PC-3 (cell line): ENCODE measurements around the gene CPE. TPM values are rescaled to one million over a fixed set of nuclear protein-coding genes. Genes with fewer than 3 reads are reported as not detected.

Source experiments
- ATAC-seq: fragments of 200-7000 bp; cut with Tn5 transposase; 2 replicates; pipeline ENCODE4 v1.9.1; 2020; ENCODE audit warnings: mild to moderate bottlenecking, moderate library complexity
- BruUV-seq: library from RNA; stranded (reverse); fragments of 400-500 nt; replicated peaks from 2 replicates; lab custom pipeline; 2021; lab: Mats Ljungman, UMichigan
- CTCF ChIA-PET: fragments of 300-600 bp; sonication (Branson Sonifier 250); formaldehyde crosslinking; loops from one replicate; lab custom pipeline; 2022; ENCODE audit warnings: antibody characterized with exemption; lab: Charles Lee
- POLR2A ChIA-PET: fragments of 300-600 bp; sonication (Branson Sonifier 250); formaldehyde crosslinking; loops from one replicate; lab custom pipeline; 2022; ENCODE audit warnings: antibody characterized with exemption; ENCODE audit not compliant: unreplicated experiment; lab: Charles Lee
- DNase-seq: peaks from one replicate; pipeline ENCODE4 v3.0.0-alpha.2; 2015
- H2AFZ ChIP-seq: fragments of 300-600 bp; sonication (generic); 2 replicates; pipeline ENCODE4 v1.6.0; 2016; ENCODE audit warnings: antibody characterized with exemption, low read length
- H3F3A ChIP-seq: fragments of 300-600 bp; sonication (generic); one replicate; pipeline ENCODE4 v1.6.0; 2017; ENCODE audit warnings: antibody characterized with exemption, low read length, control low read depth, mild to moderate bottlenecking; ENCODE audit not compliant: unreplicated experiment
- H3K27ac ChIP-seq: fragments of 300-600 bp; sonication (generic); 2 replicates; pipeline ENCODE4 v1.5.1; 2016; ENCODE audit warnings: mild to moderate bottlenecking, low read length
- H3K27me3 ChIP-seq: fragments of 300-600 bp; sonication (generic); 2 replicates; pipeline ENCODE4 v1.6.1; 2016; ENCODE audit warnings: low read length, mixed read lengths
- H3K36me3 ChIP-seq: fragments of 300-600 bp; sonication (generic); 2 replicates; pipeline ENCODE4 v1.6.1; 2016; ENCODE audit warnings: low read depth, mixed run types, low read length, mixed read lengths
- H3K4me1 ChIP-seq: fragments of 300-600 bp; sonication (generic); 2 replicates; pipeline ENCODE4 v1.5.1; 2016; ENCODE audit warnings: low read length; ENCODE audit not compliant: insufficient read depth
- H3K4me2 ChIP-seq: fragments of 300-600 bp; sonication (generic); 2 replicates; pipeline ENCODE4 v1.6.0; 2016; ENCODE audit warnings: low read length
- H3K4me3 ChIP-seq: fragments of 300-600 bp; sonication (generic); 2 replicates; pipeline ENCODE4 v1.5.1; 2016; ENCODE audit warnings: mild to moderate bottlenecking, low read length, mixed read lengths
- H3K79me2 ChIP-seq: fragments of 300-600 bp; sonication (generic); 2 replicates; pipeline ENCODE4 v1.6.1; 2017; ENCODE audit warnings: low read length, mixed read lengths
- H3K9ac ChIP-seq: fragments of 300-600 bp; sonication (generic); 2 replicates; pipeline ENCODE4 v1.6.0; 2016; ENCODE audit warnings: mild to moderate bottlenecking, low read length
- H3K9me2 ChIP-seq: fragments of 300-600 bp; sonication (generic); replicated peaks from 2 replicates; pipeline ENCODE4 v1.6.1; 2016; ENCODE audit warnings: mixed run types, low read length, mixed read lengths
- H3K9me3 ChIP-seq: fragments of 300-600 bp; sonication (generic); 2 replicates; pipeline ENCODE4 v1.6.1; 2016; ENCODE audit warnings: low read length, mixed read lengths
- H4K20me1 ChIP-seq: fragments of 300-600 bp; sonication (generic); 2 replicates; pipeline ENCODE4 v1.6.1; 2016; ENCODE audit warnings: low read length, mixed read lengths
- EZH2 ChIP-seq: fragments of 300-600 bp; sonication (generic); IDR thresholded peaks from one replicate; pipeline ENCODE4 v1.6.1; 2017; ENCODE audit warnings: antibody characterized with exemption, mild to moderate bottlenecking, low read length; ENCODE audit not compliant: unreplicated experiment
- EZH2phosphoT487 ChIP-seq: fragments of 300-600 bp; sonication (generic); IDR thresholded peaks from 2 replicates; pipeline ENCODE4 v1.6.1; 2018; ENCODE audit warnings: mild to moderate bottlenecking, antibody characterized with exemption, low read length, borderline replicate concordance
- intact Hi-C: fragments of 100-400 bp; cut with micrococcal nuclease; formaldehyde crosslinking; loops from 2 replicates; pipeline ENCODE4 v1.9.0; 2023
- total RNA-seq: library from RNA; depleted of rRNA; stranded (reverse); fragments of >200 nt; gene quantifications from 2 replicates; pipeline ENCODE4 v1.2.3, GENCODE V29; 2014
- TF ChIP-seq, protein P1 (sequence below): fragments of 300-600 bp; sonication (generic); conservative IDR thresholded peaks from 2 replicates; pipeline ENCODE4 v1.5.1; 2017; ENCODE audit warnings: antibody characterized with exemption, low read depth, mild to moderate bottlenecking, low read length

The CPE gene
- total RNA-seq, 1 experiment from 2014 or later = 15.5 TPM

DNA sequence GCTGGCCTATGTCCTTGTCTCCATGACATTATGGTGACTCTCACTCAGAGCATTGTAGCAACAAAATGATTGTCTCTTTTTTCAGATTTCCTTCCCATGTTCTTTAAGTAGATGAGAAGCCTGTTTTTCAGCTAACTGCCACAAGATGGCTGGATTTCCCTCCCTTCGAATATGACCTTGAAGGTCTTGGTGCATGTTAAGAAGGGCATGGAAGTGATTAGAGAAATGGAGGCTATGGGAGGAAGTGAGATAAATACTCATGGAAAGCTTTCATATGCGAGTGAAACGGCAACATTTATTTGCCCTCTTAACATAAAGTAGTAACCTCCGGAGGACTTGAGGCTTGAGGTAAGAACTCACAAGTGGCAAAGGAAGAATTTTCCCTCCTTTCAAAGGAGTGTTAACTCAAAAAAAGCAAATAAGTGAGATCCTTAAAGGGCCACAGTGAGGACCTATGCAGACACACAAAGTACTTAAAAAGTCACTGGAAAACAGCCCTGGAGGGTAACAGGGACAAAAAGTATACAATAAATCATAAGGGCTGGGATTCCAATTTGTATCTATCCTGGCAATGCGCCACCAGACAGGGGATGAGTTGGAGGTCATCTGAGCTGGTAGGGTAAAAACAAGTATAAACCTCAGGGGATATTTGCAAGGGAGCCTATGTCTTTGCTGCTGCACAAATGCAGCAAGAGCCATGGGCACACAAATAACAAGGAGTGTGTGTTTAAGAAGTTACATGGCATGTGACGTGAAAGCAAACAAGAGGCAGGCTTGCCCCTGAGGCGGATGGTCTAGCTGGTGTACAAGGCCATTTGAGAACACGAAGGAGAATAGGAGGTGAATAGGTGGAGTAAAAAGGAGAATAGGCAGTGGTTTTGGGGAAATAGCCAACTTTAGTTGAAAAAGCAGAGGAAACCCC, 96.2 kb downstream of the CPE start:
- POLR2A ChIA-PET = no interaction called here
- no peaks in the 10 kb centered on the region for H3K9me2 ChIP-seq
- BruUV-seq = no TSS peak

DNA sequence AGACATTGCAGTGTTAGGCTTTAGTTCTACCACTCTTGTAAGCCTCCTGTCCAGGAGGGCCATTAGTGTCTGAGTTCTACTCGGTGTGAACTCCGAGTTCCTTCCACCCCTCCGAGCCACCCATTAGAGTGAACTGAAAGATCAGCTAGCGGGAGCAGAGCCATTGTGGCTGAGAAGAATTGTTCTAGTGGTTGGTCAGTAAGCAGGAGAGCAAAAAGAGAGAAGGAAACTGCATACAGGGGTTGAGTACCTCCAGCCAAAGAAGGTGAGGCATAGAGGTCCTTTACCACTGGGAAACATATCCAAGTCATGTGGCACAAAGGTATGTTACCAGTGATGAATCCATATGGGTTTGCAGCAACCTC, 96.9 kb downstream of the CPE start:
- CTCF ChIA-PET = no interaction called here
- no peaks in the 10 kb centered on the region for H3F3A ChIP-seq
- no peak for DNase-seq

More for the DNA sequence above, 96.2 kb downstream of the CPE start:
- Histone ChIP-seq H3K9me3 (peaks cover 22% of the 10 kb centered on the region), H3K79me2 (no peaks in the 10 kb centered on the region), H3K9ac (no peak overlapping the region), H3F3A (no peaks in the 10 kb centered on the region), H4K20me1 (no peaks in the 10 kb centered on the region), H3K4me3 (no peak overlapping the region), H2AFZ (no peak overlapping the region), H3K4me1 (peaks cover 12% of the 10 kb centered on the region), H3K27ac (no peak overlapping the region), H3K4me2 (no peak overlapping the region), H3K36me3 (peaks cover 3% of the 10 kb centered on the region; the same call in 1 of the 2 replicates), H3K27me3 (no peaks in the 10 kb centered on the region)
- CTCF ChIA-PET = no interaction called here
- DNase-seq = no peak
- no peak for ATAC-seq
- intact Hi-C loops = no loop called here
- TF ChIP-seq EZH2 (no peak), EZH2phosphoT487 (no peak)
- TF ChIP-seq, protein P1, sequence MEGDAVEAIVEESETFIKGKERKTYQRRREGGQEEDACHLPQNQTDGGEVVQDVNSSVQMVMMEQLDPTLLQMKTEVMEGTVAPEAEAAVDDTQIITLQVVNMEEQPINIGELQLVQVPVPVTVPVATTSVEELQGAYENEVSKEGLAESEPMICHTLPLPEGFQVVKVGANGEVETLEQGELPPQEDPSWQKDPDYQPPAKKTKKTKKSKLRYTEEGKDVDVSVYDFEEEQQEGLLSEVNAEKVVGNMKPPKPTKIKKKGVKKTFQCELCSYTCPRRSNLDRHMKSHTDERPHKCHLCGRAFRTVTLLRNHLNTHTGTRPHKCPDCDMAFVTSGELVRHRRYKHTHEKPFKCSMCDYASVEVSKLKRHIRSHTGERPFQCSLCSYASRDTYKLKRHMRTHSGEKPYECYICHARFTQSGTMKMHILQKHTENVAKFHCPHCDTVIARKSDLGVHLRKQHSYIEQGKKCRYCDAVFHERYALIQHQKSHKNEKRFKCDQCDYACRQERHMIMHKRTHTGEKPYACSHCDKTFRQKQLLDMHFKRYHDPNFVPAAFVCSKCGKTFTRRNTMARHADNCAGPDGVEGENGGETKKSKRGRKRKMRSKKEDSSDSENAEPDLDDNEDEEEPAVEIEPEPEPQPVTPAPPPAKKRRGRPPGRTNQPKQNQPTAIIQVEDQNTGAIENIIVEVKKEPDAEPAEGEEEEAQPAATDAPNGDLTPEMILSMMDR = no peak

More for the DNA sequence above, 96.9 kb downstream of the CPE start:
- Histone ChIP-seq H3K27ac (no peak overlapping the region), H3K9ac (no peak overlapping the region), H3K9me2 (no peaks in the 10 kb centered on the region), H3K9me3 (peaks cover 22% of the 10 kb centered on the region), H3K27me3 (no peaks in the 10 kb centered on the region), H3K4me2 (no peak overlapping the region), H3K36me3 (peaks cover 3% of the 10 kb centered on the region; the same call in 1 of the 2 replicates), H3K79me2 (no peaks in the 10 kb centered on the region), H3K4me1 (peaks cover 12% of the 10 kb centered on the region), H4K20me1 (no peaks in the 10 kb centered on the region), H3K4me3 (no peak overlapping the region), H2AFZ (no peak overlapping the region)
- POLR2A ChIA-PET = no interaction called here
- ATAC-seq = no peak
- intact Hi-C loops = no loop called here
- no peak for TF ChIP-seq EZH2
- TF ChIP-seq EZH2phosphoT487 = no peak
- TF ChIP-seq, protein P1 = no peak
- no TSS peak for BruUV-seq
